Sciatic nerve (tissue), 2 donors: ENCODE results near the gene AATF. TPM values are rescaled to one million over a fixed set of nuclear protein-coding genes. Genes with fewer than 3 reads are reported as not detected.

ENCODE experiments used
- ATAC-seq: fragments of 200-7000 bp; cut with Tn5 transposase; one replicate; pipeline ENCODE4 v1.9.1; 2020; ENCODE audit warnings: mild to moderate bottlenecking, moderate library complexity
- DNase-seq: peaks from one replicate; pipeline ENCODE4 v3.0.0-alpha.2; 2020; ENCODE audit warnings: low spot score
- intact Hi-C: fragments of 100-400 bp; cut with DNase I; formaldehyde crosslinking; loops from one replicate; pipeline ENCODE4 v1.14.2; 2022
- total RNA-seq: library from RNA; stranded (reverse); fragmentation: NEBNext Ultra II Directional; extraction: Animal tissue kit (Norgen Biotek cat#: 25700); gene quantifications from one replicate; pipeline ENCODE4 v1.2.1, GENCODE V29; 2021
- donor health status: DM: no; HTN: no; CAD: no.
- donor health status: DM: no; HTN: no; CAD: no.

Gene AATF
- total RNA-seq, 1 donor from 2014 or later: 41.5 TPM

- ATAC-seq (no peak), DNase-seq (no peak)
- intact Hi-C loops: no loop called here
Measured at GRCh38 chr17:36938566-36939051, 10.1 kb upstream of the AATF start.

GRCh38 chr17:36939052-36939801 lies 9.5 kb upstream of the AATF start:
- DNase-seq (no peak), ATAC-seq (no peak)
- intact Hi-C loops: no loop called here

- ATAC-seq (no peak), DNase-seq (no peak)
- intact Hi-C loops: no loop called here
Measured at GRCh38 chr17:36939802-36940312, 8.9 kb upstream of the AATF start.

- intact Hi-C loops: no loop called here
- ATAC-seq (no peak), DNase-seq (no peak)
Measured at GRCh38 chr17:36940313-36941264, 8.2 kb upstream of the AATF start.

GRCh38 chr17:36941265-36942010 lies 7.3 kb upstream of the AATF start:
- intact Hi-C loops: no loop called here
- DNase-seq (no peak), ATAC-seq (peak; percentile 16)

GRCh38 chr17:36942019-36942599 lies 6.6 kb upstream of the AATF start:
- DNase-seq: no peak
- peak; percentile 16 for ATAC-seq

GRCh38 chr17:36942631-36943125 lies 6.1 kb upstream of the AATF start:
- intact Hi-C loops: no loop called here
- no peak for DNase-seq
- no peak for ATAC-seq

More at GRCh38 chr17:36942019-36942599, 6.6 kb upstream of the AATF start:
- intact Hi-C loops: no loop called here

- DNase-seq: no peak
- intact Hi-C loops: no loop called here
- ATAC-seq: no peak
Measured at GRCh38 chr17:36943250-36944191, 5.2 kb upstream of the AATF start.

GRCh38 chr17:36944553-36944952 lies 4.2 kb upstream of the AATF start:
- DNase-seq (no peak), ATAC-seq (no peak)
- intact Hi-C loops: no loop called here

GRCh38 chr17:36945140-36945539 lies 3.6 kb upstream of the AATF start:
- intact Hi-C loops: no loop called here
- ATAC-seq (no peak), DNase-seq (no peak)

GRCh38 chr17:36945959-36946725 lies 2.6 kb upstream of the AATF start:
- intact Hi-C loops: no loop called here
- DNase-seq (no peak), ATAC-seq (no peak)

GRCh38 chr17:36946726-36947091 lies 2.0 kb upstream of the AATF start:
- DNase-seq (no peak), ATAC-seq (no peak)
- intact Hi-C loops: no loop called here

GRCh38 chr17:36947922-36948716 lies 635 bp upstream of the AATF start:
- intact Hi-C loops: no loop called here
- ATAC-seq: peak; percentile 83

GRCh38 chr17:36949461-36949927 lies 740 bp downstream of the AATF start:
- peak; percentile 12 for ATAC-seq
- DNase-seq: no peak
- intact Hi-C loops: no loop called here

More at GRCh38 chr17:36947922-36948716, 635 bp upstream of the AATF start:
- DNase-seq: no peak

- ATAC-seq (no peak), DNase-seq (no peak)
- intact Hi-C loops: no loop called here
Measured at GRCh38 chr17:36950027-36950426, 1.3 kb downstream of the AATF start.
